SK-N-SH treated with all-trans-retinoic acid at 6 μM for 48 hours (cell line): ENCODE data around the gene CYLD.

Experiments
- ATAC-seq: fragments of 200-7000 bp; cut with Tn5 transposase; 3 replicates; pipeline ENCODE4 v1.9.1; 2020; ENCODE audit warnings: mild to moderate bottlenecking, moderate library complexity
- BACH2 ChIP-seq: fragments of 250-450 bp; sonication (Bioruptor Pico); IDR thresholded peaks from 2 replicates; pipeline ENCODE4 v1.9.0; 2021; ENCODE audit warnings: mild to moderate bottlenecking, borderline replicate concordance
- CREB5 ChIP-seq: fragments of 250-450 bp; sonication (Bioruptor Pico); IDR thresholded peaks from 2 replicates; pipeline ENCODE4 v1.5.1; 2020; ENCODE audit warnings: low read depth, mild to moderate bottlenecking, moderate library complexity
- CSDC2 ChIP-seq: fragments of 250-450 bp; sonication (Bioruptor Pico); IDR thresholded peaks from 2 replicates; pipeline ENCODE4 v1.5.0; 2020; ENCODE audit warnings: mild to moderate bottlenecking, moderate library complexity
- CSRNP3 ChIP-seq: fragments of 250-450 bp; sonication (Bioruptor Pico); IDR thresholded peaks from 2 replicates; pipeline ENCODE4 v1.5.1; 2021; ENCODE audit warnings: mild to moderate bottlenecking, moderate library complexity
- ESRRG ChIP-seq: fragments of 250-450 bp; sonication (Bioruptor Pico); IDR thresholded peaks from 2 replicates; pipeline ENCODE4 v1.6.1; 2021; ENCODE audit warnings: mild to moderate bottlenecking
- GLIS3 ChIP-seq: fragments of 250-450 bp; sonication (Bioruptor Pico); IDR thresholded peaks from 2 replicates; pipeline ENCODE4 v1.5.0; 2020; ENCODE audit warnings: mild to moderate bottlenecking, moderate library complexity
- ISL1 ChIP-seq: fragments of 250-450 bp; sonication (Bioruptor Pico); IDR thresholded peaks from 2 replicates; pipeline ENCODE4 v2.1.2; 2022; ENCODE audit warnings: mild to moderate bottlenecking, moderate library complexity
- OSR1 ChIP-seq: fragments of 250-450 bp; sonication (Bioruptor Pico); IDR thresholded peaks from 2 replicates; pipeline ENCODE4 v1.8.0; 2022; ENCODE audit warnings: moderate library complexity, mild to moderate bottlenecking, inconsistent platforms
- PATZ1 ChIP-seq: fragments of 250-450 bp; sonication (Bioruptor Pico); IDR thresholded peaks from 2 replicates; pipeline ENCODE4 v1.8.0; 2020; ENCODE audit warnings: mild to moderate bottlenecking, moderate library complexity, borderline replicate concordance
- POU6F1 ChIP-seq: fragments of 250-450 bp; sonication (Bioruptor Pico); IDR thresholded peaks from 2 replicates; pipeline ENCODE4 v1.8.0; 2021; ENCODE audit warnings: low read depth, mild to moderate bottlenecking, moderate library complexity, borderline replicate concordance
- PPARA ChIP-seq: fragments of 250-450 bp; sonication (Bioruptor Pico); IDR thresholded peaks from 2 replicates; pipeline ENCODE4 v1.5.0; 2020; ENCODE audit warnings: mild to moderate bottlenecking, borderline replicate concordance
- RARB ChIP-seq: fragments of 250-450 bp; sonication (Bioruptor Pico); IDR thresholded peaks from 2 replicates; pipeline ENCODE4 v1.8.0; 2021; ENCODE audit warnings: mild to moderate bottlenecking, moderate library complexity
- SNAI2 ChIP-seq: fragments of 250-450 bp; sonication (Bioruptor Pico); IDR thresholded peaks from 2 replicates; pipeline ENCODE4 v1.5.0; 2020; ENCODE audit warnings: mild to moderate bottlenecking, moderate library complexity
- TCF4 ChIP-seq: fragments of 250-450 bp; sonication (Bioruptor Pico); IDR thresholded peaks from 2 replicates; pipeline ENCODE4 v1.8.0; 2021; ENCODE audit warnings: mild to moderate bottlenecking, moderate library complexity, borderline replicate concordance
- TOX ChIP-seq: fragments of 250-450 bp; sonication (Bioruptor Pico); IDR thresholded peaks from 2 replicates; pipeline ENCODE4 v1.8.0; 2021; ENCODE audit warnings: mild to moderate bottlenecking, moderate library complexity, borderline replicate concordance
- TSHZ2 ChIP-seq: fragments of 250-450 bp; sonication (Bioruptor Pico); IDR thresholded peaks from 2 replicates; pipeline ENCODE4 v1.5.0; 2020; ENCODE audit warnings: mild to moderate bottlenecking, moderate library complexity
- ZC3H10 ChIP-seq: fragments of 250-450 bp; sonication (Bioruptor Pico); IDR thresholded peaks from 2 replicates; pipeline ENCODE4 v1.5.1; 2021; ENCODE audit warnings: mild to moderate bottlenecking, moderate library complexity
- ZFP3 ChIP-seq: fragments of 250-450 bp; sonication (Bioruptor Pico); IDR thresholded peaks from 2 replicates; pipeline ENCODE4 v1.5.0; 2020; ENCODE audit warnings: mild to moderate bottlenecking, moderate library complexity
- ZFP30 ChIP-seq: fragments of 450-650 bp; formaldehyde crosslinking; IDR thresholded peaks from 2 replicates; pipeline ENCODE4 v1.5.0; 2022; ENCODE audit warnings: mild to moderate bottlenecking, moderate library complexity
- ZNF8 ChIP-seq: fragments of 450-650 bp; formaldehyde crosslinking; IDR thresholded peaks from 2 replicates; pipeline ENCODE4 v1.5.0; 2020; ENCODE audit warnings: mild to moderate bottlenecking, moderate library complexity

The CYLD gene

GRCh38 chr16:50839920-50840729, 98.2 kb downstream of the CYLD start:
- no peak for TF ChIP-seq SNAI2 (CRISPR knock-in tag)
- no peak for ATAC-seq

GRCh38 chr16:50841081-50841886, 99.4 kb downstream of the CYLD start:
- ATAC-seq = no peak
- no peak for TF ChIP-seq BACH2 (CRISPR knock-in tag)
- no peak for TF ChIP-seq CSRNP3
- no peak for TF ChIP-seq TOX
- TF ChIP-seq CSDC2 = no peak
- no peak for TF ChIP-seq ZFP3 (CRISPR knock-in tag)
- no peak for TF ChIP-seq TCF4

- no peak for TF ChIP-seq POU6F1 (CRISPR knock-in tag)
- no peak for TF ChIP-seq TSHZ2
- TF ChIP-seq ZFP30 = no peak
- TF ChIP-seq ISL1 (CRISPR knock-in tag) = no peak
- TF ChIP-seq GLIS3 (CRISPR knock-in tag) = no peak
- no peak for TF ChIP-seq RARB (CRISPR knock-in tag)
- TF ChIP-seq SNAI2 (CRISPR knock-in tag) = no peak
- TF ChIP-seq ZNF8 = no peak
- no peak for TF ChIP-seq OSR1 (CRISPR knock-in tag)
- no peak for TF ChIP-seq ZC3H10
- no peak for ATAC-seq
These were observed 100.2 kb downstream of the CYLD start for GRCh38 chr16:50842013-50842505.

GRCh38 chr16:50842589-50842988, 100.7 kb downstream of the CYLD start:
- TF ChIP-seq PATZ1 (no peak), RARB (CRISPR knock-in tag) (no peak)
- ATAC-seq = no peak

- no peak for TF ChIP-seq TCF4
- TF ChIP-seq CREB5 = no peak
- no peak for TF ChIP-seq POU6F1 (CRISPR knock-in tag)
- no peak for TF ChIP-seq ESRRG (CRISPR knock-in tag)
- no peak for TF ChIP-seq SNAI2 (CRISPR knock-in tag)
- no peak for TF ChIP-seq RARB (CRISPR knock-in tag)
- TF ChIP-seq PPARA (CRISPR knock-in tag) = no peak
- TF ChIP-seq PATZ1 = no peak
- ATAC-seq = no peak
These were observed 103.0 kb downstream of the CYLD start for GRCh38 chr16:50844840-50845239.
